GM12891 (cell line): ENCODE results near the gene COQ7.
A peak's percentile ranks its signal among the peaks of the same experiment; 100 is the strongest.

Experiments
- DNase-seq: peaks from one replicate; pipeline ENCODE4 v3.0.0; 2011; ENCODE audit warnings: low spot score; ENCODE audit not compliant: insufficient read length
- FAIRE-seq: peaks from 2 replicates; lab custom pipeline; 2011; peaks lifted over from hg19 to GRCh38; lab: Jason Lieb, UNC
- PAX5 ChIP-seq: IDR thresholded peaks from 2 replicates; pipeline ENCODE4 v1.6.1; 2011; ENCODE audit warnings: low read length, moderate library complexity, mild to moderate bottlenecking; ENCODE audit not compliant: insufficient read depth, severe bottlenecking
- POLR2A ChIP-seq: IDR thresholded peaks from 2 replicates; pipeline ENCODE4 v1.6.1; 2011; ENCODE audit warnings: low read depth, low read length, control low read depth
- POLR2AphosphoS5 ChIP-seq: IDR thresholded peaks from 2 replicates; pipeline ENCODE4 v1.6.1; 2011; ENCODE audit warnings: low read depth, low read length, control low read depth
- POU2F2 ChIP-seq: IDR thresholded peaks from 2 replicates; pipeline ENCODE4 v1.6.1; 2011; ENCODE audit warnings: low read depth, mild to moderate bottlenecking, control low read depth, low read length, moderate library complexity
- SPI1 ChIP-seq: IDR thresholded peaks from 2 replicates; pipeline ENCODE4 v1.6.1; 2011; ENCODE audit warnings: low read depth, low read length, control low read depth
- TAF1 ChIP-seq: IDR thresholded peaks from 2 replicates; pipeline ENCODE4 v1.6.1; 2011; ENCODE audit warnings: low read depth, low read length, control low read depth

Gene COQ7

GRCh38 chr16:19084139-19084538, 16.7 kb downstream of the COQ7 start:
- TF ChIP-seq SPI1 = no peak
- no peak for TF ChIP-seq POLR2AphosphoS5
- TF ChIP-seq POLR2A = no peak
- no peak for TF ChIP-seq TAF1
- no peak for TF ChIP-seq POU2F2
- no peak for TF ChIP-seq PAX5
- FAIRE-seq (no peak), DNase-seq (no peak)

- DNase-seq = no peak
- no peak for FAIRE-seq
- TF ChIP-seq POLR2AphosphoS5 = no peak
- no peak for TF ChIP-seq SPI1
- no peak for TF ChIP-seq POU2F2
- TF ChIP-seq POLR2A = no peak
- no peak for TF ChIP-seq PAX5
- TF ChIP-seq TAF1 = no peak
Observed at GRCh38 chr16:19084879-19085278, 17.5 kb downstream of the COQ7 start.

- FAIRE-seq (no peak), DNase-seq (no peak)
- TF ChIP-seq TAF1 = no peak
- no peak for TF ChIP-seq SPI1
- TF ChIP-seq POU2F2 = no peak
- no peak for TF ChIP-seq POLR2AphosphoS5
- no peak for TF ChIP-seq POLR2A
- no peak for TF ChIP-seq PAX5
Observed at GRCh38 chr16:19085679-19086200, 18.3 kb downstream of the COQ7 start.

GRCh38 chr16:19086322-19087199, 19.1 kb downstream of the COQ7 start:
- peak; percentile 72 for FAIRE-seq
- DNase-seq = peak; percentile 75
- TF ChIP-seq SPI1 = no peak
- no peak for TF ChIP-seq POU2F2
- no peak for TF ChIP-seq TAF1
- no peak for TF ChIP-seq PAX5
- TF ChIP-seq POLR2A = no peak
- TF ChIP-seq POLR2AphosphoS5 = no peak

- DNase-seq (no peak), FAIRE-seq (no peak)
- no peak for TF ChIP-seq SPI1
- no peak for TF ChIP-seq TAF1
- no peak for TF ChIP-seq PAX5
- TF ChIP-seq POLR2A = no peak
- TF ChIP-seq POLR2AphosphoS5 = no peak
- TF ChIP-seq POU2F2 = no peak
Observed at GRCh38 chr16:19088341-19088916, 21.0 kb downstream of the COQ7 start.

- TF ChIP-seq TAF1 = no peak
- DNase-seq (no peak), FAIRE-seq (no peak)
Observed at GRCh38 chr16:19089410-19089955, 22.1 kb downstream of the COQ7 start.

GRCh38 chr16:19090916-19091315, 23.5 kb downstream of the COQ7 start:
- DNase-seq = no peak
- TF ChIP-seq SPI1 = no peak
- TF ChIP-seq POLR2A = no peak
- FAIRE-seq = no peak

GRCh38 chr16:19092653-19093410, 25.4 kb downstream of the COQ7 start:
- TF ChIP-seq POLR2AphosphoS5 = no peak
- TF ChIP-seq PAX5 = no peak
- no peak for TF ChIP-seq POU2F2
- no peak for TF ChIP-seq SPI1
- FAIRE-seq = no peak
- no peak for DNase-seq

- TF ChIP-seq POLR2A (no peak), SPI1 (no peak), POU2F2 (no peak), POLR2AphosphoS5 (no peak), TAF1 (no peak), PAX5 (no peak)
Observed at GRCh38 chr16:19093631-19094541, 26.5 kb downstream of the COQ7 start.

More at GRCh38 chr16:19093631-19094541, 26.5 kb downstream of the COQ7 start:
- FAIRE-seq (no peak), DNase-seq (no peak)
